Left ventricle myocardium superior (tissue), 1 donor: ENCODE results near the gene NUP93. TPM values are rescaled to one million over a fixed set of nuclear protein-coding genes. Genes with fewer than 3 reads are reported as not detected.
"Not testable (repeated sequence)": the region's sequence is repeated elsewhere in the genome, so short reads cannot be mapped to it uniquely, and the experiment has no call there.

ENCODE experiments used
- ATAC-seq: fragments of 200-7000 bp; cut with Tn5 transposase; one replicate; pipeline ENCODE4 v1.9.1; 2020; ENCODE audit warnings: mild to moderate bottlenecking, moderate library complexity
- DNase-seq: peaks from one replicate; pipeline ENCODE4 v3.0.0-alpha.2; 2020
- intact Hi-C: fragments of 100-400 bp; cut with micrococcal nuclease; formaldehyde crosslinking; loops from one replicate; pipeline ENCODE4 v1.11.0; 2022
- total RNA-seq: library from RNA; stranded (reverse); fragmentation: NEBNext Ultra II Directional; extraction: Animal tissue kit (Norgen Biotek cat#: 25700); gene quantifications from one replicate; pipeline ENCODE4 v1.2.1, GENCODE V29; 2021
- donor health status: DM: no; HTN: yes; CAD: no; lungs with severe emphysema.

NUP93 gene
- total RNA-seq, 1 donor from 2014 or later, result 26.2 TPM

GRCh38 chr16:56797861-56798260, 67.9 kb downstream of the NUP93 start:
- intact Hi-C loops, result no loop called here
- DNase-seq (no peak), ATAC-seq (no peak)

- DNase-seq (no peak), ATAC-seq (no peak)
- intact Hi-C loops, result no loop called here
Observed at GRCh38 chr16:56798955-56799354, 69.0 kb downstream of the NUP93 start.

- DNase-seq (no peak), ATAC-seq (no peak)
- intact Hi-C loops, result no loop called here
Observed at GRCh38 chr16:56800355-56800754, 70.4 kb downstream of the NUP93 start.

- ATAC-seq (no peak), DNase-seq (no peak)
- intact Hi-C loops, result no loop called here
Observed at GRCh38 chr16:56801762-56802161, 71.8 kb downstream of the NUP93 start.

- DNase-seq (no peak), ATAC-seq (no peak)
- intact Hi-C loops, result no loop called here
Observed at GRCh38 chr16:56807011-56807675, 77.2 kb downstream of the NUP93 start.

GRCh38 chr16:56807676-56808067, 77.7 kb downstream of the NUP93 start:
- ATAC-seq, intact Hi-C loops, DNase-seq: not testable (repeated sequence)

DNA sequence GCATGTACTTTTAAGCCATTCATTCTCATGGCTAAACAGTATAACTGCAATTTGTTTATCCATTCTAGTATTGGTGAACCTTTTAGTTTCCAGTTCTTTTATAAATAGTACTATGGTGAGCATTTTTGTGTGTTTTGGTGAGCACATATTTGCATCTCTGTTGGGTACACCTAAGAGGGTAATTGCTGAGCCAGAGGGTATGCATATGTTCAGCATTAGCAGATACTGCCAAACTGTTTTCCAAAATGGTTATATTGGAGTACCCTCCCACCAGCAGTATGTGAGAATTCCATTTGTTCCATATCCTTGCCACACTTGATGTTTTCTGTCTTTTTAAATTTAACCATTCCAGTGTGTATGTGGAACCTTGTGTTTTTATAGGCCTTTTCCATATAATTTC, 81.0 kb downstream of the NUP93 start:
- intact Hi-C loops, result no loop called here
- no peak for ATAC-seq
- no peak for DNase-seq

- DNase-seq, ATAC-seq, intact Hi-C loops: not testable (repeated sequence)
Observed at GRCh38 chr16:56811602-56812001, 81.7 kb downstream of the NUP93 start.

GRCh38 chr16:56812884-56813283, 83.0 kb downstream of the NUP93 start:
- DNase-seq (no peak), ATAC-seq (no peak)
- intact Hi-C loops, result no loop called here

- intact Hi-C loops, result no loop called here
- peak; percentile 42 for ATAC-seq
- DNase-seq, result no peak
Observed at GRCh38 chr16:56814537-56815432, 84.9 kb downstream of the NUP93 start.

GRCh38 chr16:56815721-56816120, 85.8 kb downstream of the NUP93 start:
- intact Hi-C loops, result no loop called here
- DNase-seq (peak; percentile 58), ATAC-seq (peak; percentile 96)

DNA sequence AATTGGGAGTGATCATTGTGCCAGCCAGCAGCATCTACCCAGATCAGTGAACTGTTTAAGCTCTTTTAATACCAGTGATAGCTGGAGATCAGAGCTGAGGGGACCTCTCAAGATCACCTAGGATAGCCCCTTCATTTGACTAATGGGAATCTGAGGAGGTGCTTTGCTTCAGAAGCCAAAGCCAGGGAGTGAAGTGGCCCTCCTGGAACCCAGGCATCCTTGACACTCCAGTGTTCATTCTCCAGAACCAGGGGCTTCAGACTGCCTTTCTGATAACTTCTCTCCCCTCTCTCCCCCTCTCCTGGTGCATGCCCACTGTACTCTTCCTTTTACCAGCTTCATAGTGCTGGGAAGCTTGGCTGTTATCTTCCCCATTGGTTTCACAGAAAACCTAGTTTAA, 87.1 kb downstream of the NUP93 start:
- intact Hi-C loops, result no loop called here
- DNase-seq (no peak), ATAC-seq (no peak)

DNA sequence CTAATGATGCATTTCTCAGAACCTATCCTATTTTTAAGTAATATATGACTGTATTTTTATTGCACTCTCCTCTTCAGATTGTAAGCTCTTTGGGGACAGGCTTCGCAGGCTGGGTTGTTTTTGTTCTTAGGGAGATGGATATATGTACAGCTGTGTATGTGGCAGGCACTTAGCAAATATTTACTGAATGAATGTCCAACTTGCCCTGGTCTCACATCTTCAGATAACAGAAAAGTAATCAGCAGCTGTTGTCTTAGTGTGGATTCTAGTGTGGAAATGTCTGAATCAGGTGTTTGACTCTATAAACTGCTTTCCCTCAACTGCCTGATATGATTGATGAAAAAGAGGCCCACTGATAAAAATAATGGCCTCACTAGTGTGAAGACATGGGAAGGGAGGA, 88.0 kb downstream of the NUP93 start:
- ATAC-seq (no peak), DNase-seq (no peak)
- intact Hi-C loops, result no loop called here

GRCh38 chr16:56823081-56823733, 93.3 kb downstream of the NUP93 start:
- intact Hi-C loops, result no loop called here
- DNase-seq, result no peak
- no peak for ATAC-seq

DNA sequence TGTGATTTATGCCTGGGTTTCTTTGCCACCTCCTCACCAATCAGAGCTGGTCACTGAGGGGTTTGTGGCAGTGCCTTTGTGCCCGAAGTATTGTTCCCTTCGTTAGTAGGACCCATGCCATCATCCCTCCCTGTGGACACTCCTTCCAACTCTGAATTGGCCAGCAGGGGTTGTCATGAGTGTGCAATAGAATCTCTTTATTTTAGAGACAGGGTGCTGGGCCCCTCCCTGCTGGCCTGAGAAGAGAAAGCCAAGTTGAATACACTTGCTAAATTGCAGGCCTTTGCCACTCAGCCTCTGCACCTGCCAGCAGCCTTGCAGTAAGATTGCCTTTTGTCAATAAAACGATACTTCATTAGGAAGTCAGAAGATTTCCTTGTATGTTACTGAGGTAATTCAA, 94.4 kb downstream of the NUP93 start:
- intact Hi-C loops, result no loop called here
- DNase-seq (peak; percentile 29), ATAC-seq (peak; percentile 87)

DNA sequence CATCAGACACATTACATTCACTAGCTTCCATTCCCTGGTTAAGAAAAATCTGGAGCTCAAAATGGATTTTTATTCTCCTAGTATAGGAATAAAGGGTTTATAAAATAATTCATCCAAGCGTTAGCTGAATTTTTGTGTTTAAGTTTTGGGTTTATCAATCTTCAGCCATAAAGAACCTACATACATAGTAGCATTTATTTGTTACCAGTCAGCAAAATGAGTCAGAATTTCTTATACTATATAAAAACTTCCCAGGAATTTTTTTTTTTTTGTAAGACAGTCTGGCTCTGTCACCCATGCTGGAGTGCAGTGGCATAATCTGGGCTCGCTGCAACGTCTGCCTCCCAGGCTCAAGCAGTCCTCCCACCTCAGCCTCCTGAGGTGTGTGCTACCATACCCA, 94.9 kb downstream of the NUP93 start:
- intact Hi-C loops, result no loop called here
- DNase-seq, result no peak
- ATAC-seq, result no peak

GRCh38 chr16:56825826-56826225, 95.9 kb downstream of the NUP93 start:
- intact Hi-C loops, result no loop called here
- DNase-seq (no peak), ATAC-seq (no peak)

DNA sequence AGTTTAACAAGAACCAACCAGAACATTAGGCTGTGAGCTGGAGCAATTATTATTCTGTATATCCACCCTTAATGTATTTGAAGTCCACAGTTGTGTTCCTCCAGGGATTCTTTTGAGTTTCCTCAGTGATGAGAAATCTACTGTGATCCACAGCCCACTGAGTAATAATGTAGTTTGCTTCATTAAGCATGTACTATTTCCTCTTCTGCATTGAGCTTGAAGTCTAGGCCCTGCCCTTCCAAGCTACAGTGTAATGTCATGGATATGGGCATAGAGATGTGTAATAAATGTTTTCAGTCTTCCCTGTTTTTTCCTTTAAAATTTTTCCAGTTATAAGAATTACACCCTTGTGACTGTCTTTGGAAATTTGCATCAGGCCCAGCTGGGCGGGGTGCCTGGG, 98.7 kb downstream of the NUP93 start:
- no peak for ATAC-seq
- intact Hi-C loops, result no loop called here
- DNase-seq, result no peak

- DNase-seq (no peak), ATAC-seq (no peak)
- intact Hi-C loops, result no loop called here
Observed at GRCh38 chr16:56830669-56831068, 100.7 kb downstream of the NUP93 start.

DNA sequence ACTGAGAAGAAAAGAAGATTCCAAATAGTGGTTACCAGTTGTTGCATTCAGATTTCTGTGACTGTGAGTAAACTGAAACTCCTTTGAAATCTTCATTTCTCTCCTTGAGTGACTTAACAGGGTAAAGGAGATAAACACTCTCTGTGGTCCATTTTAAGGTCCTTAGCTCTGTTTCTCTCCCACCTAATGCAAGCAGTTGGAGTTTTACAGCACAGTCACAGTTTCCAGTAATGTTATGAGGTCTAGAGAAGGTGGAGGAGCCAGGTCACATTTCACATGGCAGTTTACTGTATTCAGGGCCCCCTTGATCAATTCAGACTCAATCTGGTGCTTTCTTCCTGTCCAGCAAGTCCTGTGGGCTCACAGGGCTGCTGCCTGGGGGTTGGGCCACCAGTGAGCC, 102.8 kb downstream of the NUP93 start:
- DNase-seq (no peak), ATAC-seq (no peak)
- intact Hi-C loops, result no loop called here
